Measurements from ENCODE around the gene AFF3.

DNA sequence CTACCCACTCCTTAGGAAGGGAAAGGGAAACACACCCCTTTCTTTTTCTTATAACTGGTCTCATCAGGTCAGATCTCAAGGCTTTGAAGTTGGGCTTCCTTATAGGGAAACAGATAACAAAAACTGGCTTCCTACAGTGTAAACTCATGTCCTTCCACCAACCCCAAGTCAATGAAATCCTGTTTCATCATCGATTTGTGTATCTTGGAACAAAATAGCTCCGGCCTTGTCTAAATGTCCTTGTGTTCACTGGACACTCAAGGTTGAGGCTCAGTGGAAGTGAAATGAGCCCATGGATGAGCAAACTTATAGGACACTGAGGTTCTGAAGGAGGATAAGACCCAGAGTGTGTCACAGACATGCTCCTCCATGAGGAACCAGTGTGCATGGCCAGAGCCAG is 496.4 kb downstream of the AFF3 start:
- TF ChIP-seq POLR2A (IDR thresholded peaks at IDR 0.05) (no peak), POLR2AphosphoS5 (IDR thresholded peaks at IDR 0.05) (no peak)
- TF ChIP-seq, protein P1, sequence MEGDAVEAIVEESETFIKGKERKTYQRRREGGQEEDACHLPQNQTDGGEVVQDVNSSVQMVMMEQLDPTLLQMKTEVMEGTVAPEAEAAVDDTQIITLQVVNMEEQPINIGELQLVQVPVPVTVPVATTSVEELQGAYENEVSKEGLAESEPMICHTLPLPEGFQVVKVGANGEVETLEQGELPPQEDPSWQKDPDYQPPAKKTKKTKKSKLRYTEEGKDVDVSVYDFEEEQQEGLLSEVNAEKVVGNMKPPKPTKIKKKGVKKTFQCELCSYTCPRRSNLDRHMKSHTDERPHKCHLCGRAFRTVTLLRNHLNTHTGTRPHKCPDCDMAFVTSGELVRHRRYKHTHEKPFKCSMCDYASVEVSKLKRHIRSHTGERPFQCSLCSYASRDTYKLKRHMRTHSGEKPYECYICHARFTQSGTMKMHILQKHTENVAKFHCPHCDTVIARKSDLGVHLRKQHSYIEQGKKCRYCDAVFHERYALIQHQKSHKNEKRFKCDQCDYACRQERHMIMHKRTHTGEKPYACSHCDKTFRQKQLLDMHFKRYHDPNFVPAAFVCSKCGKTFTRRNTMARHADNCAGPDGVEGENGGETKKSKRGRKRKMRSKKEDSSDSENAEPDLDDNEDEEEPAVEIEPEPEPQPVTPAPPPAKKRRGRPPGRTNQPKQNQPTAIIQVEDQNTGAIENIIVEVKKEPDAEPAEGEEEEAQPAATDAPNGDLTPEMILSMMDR (IDR thresholded peaks at IDR 0.05 in 8 of 11, conservative IDR thresholded peaks at IDR 0.05 in 3 of 11), result no peak

All from spleen (tissue), 7 donors.